WTC11 (cell line): ENCODE measurements around the gene SLC4A8. TPM values are rescaled to one million over a fixed set of nuclear protein-coding genes. Genes with fewer than 3 reads are reported as not detected.

Source experiments
- ATAC-seq: fragments of 200-7000 bp; cut with Tn5 transposase; 2 replicates; pipeline ENCODE4 v1.10.0; 2021; ENCODE audit warnings: mild to moderate bottlenecking, moderate library complexity
- CTCF ChIA-PET: fragments of 300-600 bp; sonication (Branson Sonifier 250); formaldehyde crosslinking; loops from one replicate; lab custom pipeline; 2021; ENCODE audit warnings: antibody characterized with exemption; lab: Charles Lee
- POLR2A ChIA-PET: fragments of 350-600 bp; sonication (Branson Sonifier 250); formaldehyde crosslinking; loops from one replicate; lab custom pipeline; 2021; ENCODE audit warnings: antibody characterized with exemption; lab: Charles Lee
- DNase-seq: peaks from one replicate; pipeline ENCODE4 v3.0.0; 2021; ENCODE audit warnings: low spot score
- H3K27ac Mint-ChIP-seq: 2 replicates; pipeline ENCODE4 v1.8.0; 2021; ENCODE audit warnings: mixed read lengths
- H3K27me3 Mint-ChIP-seq: 2 replicates; pipeline ENCODE4 v1.8.0; 2021; ENCODE audit warnings: low read depth, mild to moderate bottlenecking, moderate library complexity, mixed read lengths
- H3K36me3 Mint-ChIP-seq: 2 replicates; pipeline ENCODE4 v1.8.0; 2021; ENCODE audit warnings: mixed read lengths
- H3K4me1 Mint-ChIP-seq: 2 replicates; pipeline ENCODE4 v1.8.0; 2022; ENCODE audit warnings: mixed read lengths
- H3K4me3 Mint-ChIP-seq: 2 replicates; pipeline ENCODE4 v1.8.0; 2021; ENCODE audit warnings: mild to moderate bottlenecking, moderate library complexity, mixed read lengths
- H3K9me3 Mint-ChIP-seq: 2 replicates; pipeline ENCODE4 v1.8.0; 2021; ENCODE audit warnings: mixed read lengths
- ARID4B ChIP-seq: sonication (generic); formaldehyde crosslinking; IDR thresholded peaks from 2 replicates; pipeline ENCODE4 v1.8.0; 2023; ENCODE audit warnings: missing genetic modification reagents, mild to moderate bottlenecking, borderline replicate concordance
- ATF1 ChIP-seq: sonication (generic); formaldehyde crosslinking; IDR thresholded peaks from 2 replicates; pipeline ENCODE4 v1.8.1; 2023; ENCODE audit warnings: mild to moderate bottlenecking, moderate library complexity, missing genetic modification reagents
- ESRRA ChIP-seq: sonication (generic); formaldehyde crosslinking; IDR thresholded peaks from 2 replicates; pipeline ENCODE4 v1.8.1; 2022; ENCODE audit warnings: mild to moderate bottlenecking, missing genetic modification reagents, borderline replicate concordance
- ETV6 ChIP-seq: sonication (generic); formaldehyde crosslinking; IDR thresholded peaks from 2 replicates; pipeline ENCODE4 v1.8.1; 2022; ENCODE audit warnings: mild to moderate bottlenecking, missing genetic modification reagents
- GABPB1 ChIP-seq: sonication (generic); formaldehyde crosslinking; IDR thresholded peaks from 2 replicates; pipeline ENCODE4 v1.8.1; 2023; ENCODE audit warnings: mild to moderate bottlenecking, missing genetic modification reagents
- MAX ChIP-seq: sonication (generic); formaldehyde crosslinking; IDR thresholded peaks from 2 replicates; pipeline ENCODE4 v1.8.0; 2022; ENCODE audit warnings: mild to moderate bottlenecking, missing genetic modification reagents
- SP1 ChIP-seq: sonication (generic); formaldehyde crosslinking; conservative IDR thresholded peaks from 2 replicates; pipeline ENCODE4 v1.8.1; 2022; ENCODE audit warnings: missing genetic modification reagents
- TCF7 ChIP-seq: sonication (generic); formaldehyde crosslinking; IDR thresholded peaks from 2 replicates; pipeline ENCODE4 v1.8.0; 2022; ENCODE audit warnings: mild to moderate bottlenecking, low read depth, missing genetic modification reagents, moderate library complexity
- ZBTB21 ChIP-seq: sonication (generic); formaldehyde crosslinking; IDR thresholded peaks from 2 replicates; pipeline ENCODE4 v1.8.1; 2023; ENCODE audit warnings: mild to moderate bottlenecking, missing genetic modification reagents, borderline replicate concordance
- ZMAT4 ChIP-seq: fragments of 250-450 bp; sonication (Bioruptor Pico); IDR thresholded peaks from 2 replicates; pipeline ENCODE4 v1.9.0; 2021; ENCODE audit warnings: mild to moderate bottlenecking
- ZNF425 ChIP-seq: fragments of 250-450 bp; sonication (Bioruptor Pico); conservative IDR thresholded peaks from 2 replicates; pipeline ENCODE4 v1.9.0; 2021; ENCODE audit warnings: mild to moderate bottlenecking
- ZNF512 ChIP-seq: sonication (generic); formaldehyde crosslinking; IDR thresholded peaks from 2 replicates; pipeline ENCODE4 v1.8.1; 2022; ENCODE audit warnings: missing genetic modification reagents, borderline replicate concordance
- ZNF532 ChIP-seq: fragments of 250-450 bp; sonication (Bioruptor Pico); IDR thresholded peaks from 2 replicates; pipeline ENCODE4 v1.9.0; 2021; ENCODE audit warnings: mild to moderate bottlenecking, borderline replicate concordance
- total RNA-seq: library from RNA; stranded (reverse); gene quantifications from 3 replicates; pipeline ENCODE4 v1.2.3, GENCODE V29; 2021
- TF ChIP-seq, protein P1 (sequence below): sonication (generic); formaldehyde crosslinking; IDR thresholded peaks from 2 replicates; pipeline ENCODE4 v1.8.1; 2022; ENCODE audit warnings: mild to moderate bottlenecking, missing genetic modification reagents, moderate library complexity, borderline replicate concordance
- TF ChIP-seq, protein P2 (sequence below): sonication (generic); formaldehyde crosslinking; IDR thresholded peaks from 2 replicates; pipeline ENCODE4 v1.8.0; 2023; ENCODE audit warnings: missing genetic modification reagents
- TF ChIP-seq, protein P3 (sequence below): sonication (generic); formaldehyde crosslinking; IDR thresholded peaks from 2 replicates; pipeline ENCODE4 v1.8.1; 2022; ENCODE audit warnings: low read depth, missing genetic modification reagents, borderline replicate concordance

SLC4A8 gene
- total RNA-seq, 1 experiment from 2014 or later, result 16.9 TPM

- Mint-ChIP-seq H3K9me3 (no peaks in the 10 kb centered on the region), H3K4me3 (no peak overlapping the region), H3K27ac (no peak overlapping the region), H3K36me3 (no peaks in the 10 kb centered on the region), H3K4me1 (peaks cover 44% of the 10 kb centered on the region)
- ChIA-PET POLR2A (no interaction called here), CTCF (interaction anchor here (1.5 kb wide), 1 partner anchor 26 kb away, joined by 5 read pairs; the partner anchor contains the start of gene SLC4A8)
- TF ChIP-seq MAX (no peak), ZMAT4 (CRISPR knock-in tag) (no peak), ZNF532 (CRISPR knock-in tag) (no peak)
- TF ChIP-seq, protein P1, sequence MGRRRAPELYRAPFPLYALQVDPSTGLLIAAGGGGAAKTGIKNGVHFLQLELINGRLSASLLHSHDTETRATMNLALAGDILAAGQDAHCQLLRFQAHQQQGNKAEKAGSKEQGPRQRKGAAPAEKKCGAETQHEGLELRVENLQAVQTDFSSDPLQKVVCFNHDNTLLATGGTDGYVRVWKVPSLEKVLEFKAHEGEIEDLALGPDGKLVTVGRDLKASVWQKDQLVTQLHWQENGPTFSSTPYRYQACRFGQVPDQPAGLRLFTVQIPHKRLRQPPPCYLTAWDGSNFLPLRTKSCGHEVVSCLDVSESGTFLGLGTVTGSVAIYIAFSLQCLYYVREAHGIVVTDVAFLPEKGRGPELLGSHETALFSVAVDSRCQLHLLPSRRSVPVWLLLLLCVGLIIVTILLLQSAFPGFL (CRISPR knock-in tag), result no peak
- TF ChIP-seq, protein P2, sequence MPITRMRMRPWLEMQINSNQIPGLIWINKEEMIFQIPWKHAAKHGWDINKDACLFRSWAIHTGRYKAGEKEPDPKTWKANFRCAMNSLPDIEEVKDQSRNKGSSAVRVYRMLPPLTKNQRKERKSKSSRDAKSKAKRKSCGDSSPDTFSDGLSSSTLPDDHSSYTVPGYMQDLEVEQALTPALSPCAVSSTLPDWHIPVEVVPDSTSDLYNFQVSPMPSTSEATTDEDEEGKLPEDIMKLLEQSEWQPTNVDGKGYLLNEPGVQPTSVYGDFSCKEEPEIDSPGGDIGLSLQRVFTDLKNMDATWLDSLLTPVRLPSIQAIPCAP, result no peak
- TF ChIP-seq, all 79 proteins: peak for 0
- no peaks in the 10 kb centered on the region for H3K27me3 Mint-ChIP-seq
- ATAC-seq (no peak), DNase-seq (no peak)
Measured at GRCh38 chr12:51450333-51450732, 25.7 kb downstream of the SLC4A8 start.

GRCh38 chr12:51450806-51451205 is 26.2 kb downstream of the SLC4A8 start:
- DNase-seq (peak; percentile 22), ATAC-seq (peak; percentile 55)
- peak overlapping the region; percentile 55; the same call in 1 of the 2 replicates for H3K27ac Mint-ChIP-seq
- no peaks in the 10 kb centered on the region for H3K36me3 Mint-ChIP-seq
- CTCF ChIA-PET, result no interaction called here
- no peaks in the 10 kb centered on the region for H3K9me3 Mint-ChIP-seq
- peaks cover 49% of the 10 kb centered on the region for H3K4me1 Mint-ChIP-seq
- H3K27me3 Mint-ChIP-seq, result no peaks in the 10 kb centered on the region
- H3K4me3 Mint-ChIP-seq, result no peak overlapping the region
- POLR2A ChIA-PET, result no interaction called here
- TF ChIP-seq ARID4B (CRISPR knock-in tag) (no peak), ETV6 (CRISPR knock-in tag) (no peak), GABPB1 (CRISPR knock-in tag) (no peak), ZNF512 (no peak), ZBTB21 (CRISPR knock-in tag) (no peak), TCF7 (no peak), ESRRA (CRISPR knock-in tag) (no peak), SP1 (no peak), ZNF425 (no peak), ATF1 (CRISPR knock-in tag) (no peak)
- TF ChIP-seq, protein P3, sequence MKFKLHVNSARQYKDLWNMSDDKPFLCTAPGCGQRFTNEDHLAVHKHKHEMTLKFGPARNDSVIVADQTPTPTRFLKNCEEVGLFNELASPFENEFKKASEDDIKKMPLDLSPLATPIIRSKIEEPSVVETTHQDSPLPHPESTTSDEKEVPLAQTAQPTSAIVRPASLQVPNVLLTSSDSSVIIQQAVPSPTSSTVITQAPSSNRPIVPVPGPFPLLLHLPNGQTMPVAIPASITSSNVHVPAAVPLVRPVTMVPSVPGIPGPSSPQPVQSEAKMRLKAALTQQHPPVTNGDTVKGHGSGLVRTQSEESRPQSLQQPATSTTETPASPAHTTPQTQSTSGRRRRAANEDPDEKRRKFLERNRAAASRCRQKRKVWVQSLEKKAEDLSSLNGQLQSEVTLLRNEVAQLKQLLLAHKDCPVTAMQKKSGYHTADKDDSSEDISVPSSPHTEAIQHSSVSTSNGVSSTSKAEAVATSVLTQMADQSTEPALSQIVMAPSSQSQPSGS (CRISPR knock-in tag), result no peak
